K562 (cell line): ENCODE data around the gene CHTOP. TPM values are rescaled to one million over a fixed set of nuclear protein-coding genes. Genes with fewer than 3 reads are reported as not detected.

Source experiments
- ARID1B ChIP-seq: fragments of 450-650 bp; IDR thresholded peaks from 2 replicates; pipeline ENCODE4 v1.6.1; 2016; ENCODE audit warnings: antibody characterized with exemption, mild to moderate bottlenecking, inconsistent platforms
- ATF3 ChIP-seq, 2 experiments: fragments of 450-650 bp in 1 of 2; sonication (generic) in 1 of 2; formaldehyde crosslinking in 1 of 2; IDR thresholded peaks in 1 of 2; conservative IDR thresholded peaks in 1 of 2; 2 replicates each; pipeline versions ENCODE4 v1.6.1 to v1.8.1; 2016 to 2023; ENCODE audit warnings: mild to moderate bottlenecking in 2 of 2, moderate library complexity in 2 of 2, inconsistent platforms in 1 of 2, missing genetic modification reagents in 1 of 2
- CCAR2 ChIP-seq: fragments of 200-400 bp; formaldehyde crosslinking; IDR thresholded peaks from 2 replicates; pipeline ENCODE4 v1.6.1; 2017; ENCODE audit warnings: mild to moderate bottlenecking, low read depth, low read length
- EP300 ChIP-seq: IDR thresholded peaks from 2 replicates; pipeline ENCODE4 v1.6.1; 2012; ENCODE audit warnings: low read length, improper control_type of control experiment
- HCFC1 ChIP-seq: IDR thresholded peaks from 2 replicates; pipeline ENCODE4 v1.6.1; 2012; ENCODE audit warnings: low read depth, low read length, improper control_type of control experiment
- JUN ChIP-seq, 2 experiments: sonication (generic) in 1 of 2; formaldehyde crosslinking in 1 of 2; IDR thresholded peaks; 2 replicates each; pipeline versions ENCODE4 v1.6.1 to v1.8.0; 2012 to 2022; ENCODE audit warnings: borderline replicate concordance in 2 of 2, mild to moderate bottlenecking in 2 of 2, improper control_type of control experiment in 1 of 2, low read depth in 1 of 2, low read length in 1 of 2, missing genetic modification reagents in 1 of 2
- JUND ChIP-seq, 2 experiments: IDR thresholded peaks; 2 replicates in 1 of 2; 3 replicates in 1 of 2; pipeline ENCODE4 v1.6.1; 2011; ENCODE audit warnings: borderline replicate concordance in 2 of 2, low read depth in 2 of 2, low read length in 2 of 2, improper control_type of control experiment in 1 of 2, missing biosample characterization in 1 of 2, missing genetic modification characterization in 1 of 2, missing genetic modification reagents in 1 of 2
- KLF1 ChIP-seq: fragments of 450-650 bp; IDR thresholded peaks from 2 replicates; pipeline ENCODE4 v1.6.1; 2016; ENCODE audit warnings: missing genetic modification characterization, missing compliant biosample characterization
- MEIS2 ChIP-seq: fragments of 450-650 bp; IDR thresholded peaks from 2 replicates; pipeline ENCODE4 v1.6.1; 2014; ENCODE audit warnings: mild to moderate bottlenecking; ENCODE audit not compliant: partially characterized antibody
- MITF ChIP-seq: IDR thresholded peaks from 2 replicates; pipeline ENCODE4 v1.6.1; 2014; ENCODE audit warnings: antibody characterized with exemption
- POLR2B ChIP-seq: fragments of 450-650 bp; IDR thresholded peaks from 2 replicates; pipeline ENCODE4 v1.6.1; 2018; ENCODE audit warnings: low read depth; ENCODE audit not compliant: partially characterized antibody
- TGIF2 ChIP-seq: sonication (generic); formaldehyde crosslinking; IDR thresholded peaks from 2 replicates; pipeline ENCODE4 v1.8.1; 2022; ENCODE audit warnings: mild to moderate bottlenecking, missing genetic modification reagents, moderate library complexity
- ZBTB11 ChIP-seq, 3 experiments: fragments of 200-800 bp in 1 of 3; fragments of 250-450 bp in 1 of 3; fragments of 450-650 bp in 1 of 3; sonication (Bioruptor Pico) in 1 of 3; sonication (Bioruptor generic) in 1 of 3; formaldehyde crosslinking in 1 of 3; IDR thresholded peaks; 2 replicates each; pipeline versions ENCODE4 v1.6.1 to v1.8.0; 2016 to 2022; ENCODE audit warnings: mild to moderate bottlenecking in 2 of 3, missing genetic modification characterization in 2 of 3, missing compliant biosample characterization in 1 of 3, moderate library complexity in 1 of 3
- ZKSCAN8 ChIP-seq: fragments of 200-800 bp; sonication (Bioruptor generic); IDR thresholded peaks from 2 replicates; pipeline ENCODE4 v1.6.1; 2016; ENCODE audit warnings: missing genetic modification characterization, missing compliant biosample characterization
- ZNF395 ChIP-seq: fragments of 200-800 bp; sonication (Bioruptor generic); IDR thresholded peaks from 2 replicates; pipeline ENCODE4 v1.6.1; 2017; ENCODE audit warnings: missing genetic modification characterization, missing compliant biosample characterization
- ZNF449 ChIP-seq: fragments of 250-450 bp; sonication (Bioruptor Pico); IDR thresholded peaks from 2 replicates; pipeline ENCODE4 v1.8.0; 2022; ENCODE audit warnings: moderate library complexity, mild to moderate bottlenecking, inconsistent platforms
- ZNF583 ChIP-seq: fragments of 250-450 bp; sonication (Bioruptor Pico); IDR thresholded peaks from 2 replicates; pipeline ENCODE4 v1.4.0; 2020
- polyA plus RNA-seq, 8 experiments: library from polyadenylated mRNA; depleted of rRNA in 4 of 8; stranded (reverse) in 5 of 8; unstranded in 3 of 8; fragments of >200 nt; fragmentation: Nextera tagmentation in 2 of 8; fragmentation: Illumina TruSeq in 1 of 8; extraction: Ambion mirVana in 2 of 8; extraction: Trizol in 1 of 8; gene quantifications; 2 replicates each; pipeline versions ENCODE4 v1.2.1 to v1.2.3, GENCODE V29; 2011 to 2014; ENCODE audit warnings: inconsistent platforms in 1 of 8, missing spikeins in 1 of 8
- total RNA-seq, 7 experiments: library from RNA; depleted of rRNA in 6 of 7; stranded (reverse); fragments of >200 nt in 6 of 7; fragmentation: Illumina TruSeq in 2 of 7; extraction: Trizol in 2 of 7; gene quantifications; 2 replicates each; pipeline versions ENCODE4 v1.2.1 to v1.2.3, GENCODE V29; 2011 to 2021; ENCODE audit warnings: low replicate concordance in 1 of 7

CHTOP gene
- total and polyA plus RNA-seq, 9 of the 15 experiments (the other 6 are each of a cell fraction or from before 2014, with no cell fraction given): 10.2 to 91.8 (median 60.8) TPM

- TF ChIP-seq ZBTB11 (CRISPR knock-in tag; IDR thresholded peaks at IDR 0.05): no peak
- peak; percentile 85 for TF ChIP-seq JUND (IDR thresholded peaks at IDR 0.05; ENCODE audit: borderline replicate concordance, low read depth, low read length)
- peak; percentile 73; the same call in 1 of the 3 replicates for TF ChIP-seq JUND (tag; IDR thresholded peaks at IDR 0.05; ENCODE audit: borderline replicate concordance, low read depth, low read length)
- TF ChIP-seq ZNF583 (CRISPR knock-in tag): no peak
- TF ChIP-seq ZKSCAN8 (CRISPR knock-in tag): no peak
- TF ChIP-seq JUN (IDR thresholded peaks at IDR 0.05; ENCODE audit: borderline replicate concordance, low read depth, low read length): peak; percentile 90
- no peak for TF ChIP-seq JUN (CRISPR knock-in tag; IDR thresholded peaks at IDR 0.05; ENCODE audit: borderline replicate concordance)
- 0 out of 2 replicates have a peak, but pooled peaks have one; percentile 42 for TF ChIP-seq ZNF395
- TF ChIP-seq ATF3 (IDR thresholded peaks at IDR 0.05): peak; percentile 83
- TF ChIP-seq ATF3 (CRISPR knock-in tag; conservative IDR thresholded peaks at IDR 0.05): no peak
- TF ChIP-seq TGIF2: no peak
- TF ChIP-seq MEIS2: peak; percentile 2
- no peak for TF ChIP-seq KLF1 (tag)
- TF ChIP-seq MITF: peak; percentile 56; the same call in 1 of the 2 replicates
- peak; percentile 60 for TF ChIP-seq ARID1B
- peak; percentile 9; the same call in 1 of the 2 replicates for TF ChIP-seq EP300
- no peak for TF ChIP-seq POLR2B
- no peak for TF ChIP-seq CCAR2
- TF ChIP-seq ZNF449 (CRISPR knock-in tag): no peak
- TF ChIP-seq HCFC1: no peak
These were observed 36.7 kb upstream of the CHTOP start (continued) for GRCh38 chr1:153597206-153597605.
